Measurements from ENCODE around the gene APOE. TPM values are rescaled to one million over a fixed set of nuclear protein-coding genes. Genes with fewer than 3 reads are reported as not detected.

The APOE gene
- total and polyA plus RNA-seq, 2 of the 13 experiments (the other 11 are each of a cell fraction or from before 2014, with no cell fraction given) = 1,328 to 1,470 TPM

GRCh38 chr19:44903602-44904425 is 1.8 kb upstream of the APOE start (continued):
- no peak for TF ChIP-seq LRRFIP1 (CRISPR knock-in tag; conservative IDR thresholded peaks at IDR 0.05)
- TF ChIP-seq MIER2 (CRISPR knock-in tag; IDR thresholded peaks at IDR 0.05) = 0 out of 2 replicates have a peak, but pooled peaks have one; percentile 9
- TF ChIP-seq SP5 (CRISPR knock-in tag; IDR thresholded peaks at IDR 0.05; ENCODE audit: borderline replicate concordance, low read depth) = peak; percentile 56; the same call in 1 of the 2 replicates
- TF ChIP-seq BRD4 (CRISPR knock-in tag; IDR thresholded peaks at IDR 0.05) = 0 out of 2 replicates have a peak, but pooled peaks have one; percentile 31
- peak; percentile 48 for TF ChIP-seq FOXP4 (CRISPR knock-in tag; IDR thresholded peaks at IDR 0.05)
- TF ChIP-seq SNAPC2 (CRISPR knock-in tag; IDR thresholded peaks at IDR 0.05) = peak; percentile 47; the same call in 1 of the 2 replicates
- peak; percentile 20 for TF ChIP-seq TFDP2 (CRISPR knock-in tag; IDR thresholded peaks at IDR 0.05)
- TF ChIP-seq ZNF703 (CRISPR knock-in tag; IDR thresholded peaks at IDR 0.05; ENCODE audit: borderline replicate concordance) = peak; percentile 88; the same call in 1 of the 2 replicates
- peak; percentile 43; the same call in 1 of the 2 replicates for TF ChIP-seq SALL2 (CRISPR knock-in tag; IDR thresholded peaks at IDR 0.05)
- peak; percentile 66 for TF ChIP-seq ZBTB26 (CRISPR knock-in tag; IDR thresholded peaks at IDR 0.05; ENCODE audit: borderline replicate concordance)
- TF ChIP-seq ZNF749 (CRISPR knock-in tag; IDR thresholded peaks at IDR 0.05; ENCODE audit: borderline replicate concordance) = no peak
- 0 out of 2 replicates have a peak, but pooled peaks have one; percentile 56 for TF ChIP-seq MAZ (IDR thresholded peaks at IDR 0.05; ENCODE audit: borderline replicate concordance, low read depth, low read length)
- TF ChIP-seq MAZ (CRISPR knock-in tag; IDR thresholded peaks at IDR 0.05; ENCODE audit: low read depth) = peak; percentile 74
- TF ChIP-seq MATR3 (CRISPR knock-in tag; IDR thresholded peaks at IDR 0.05) = no peak
- peak; percentile 69 for TF ChIP-seq ZNF784 (CRISPR knock-in tag; IDR thresholded peaks at IDR 0.05; ENCODE audit: borderline replicate concordance)
- no peak for TF ChIP-seq FOXM1 (CRISPR knock-in tag; IDR thresholded peaks at IDR 0.05)
- TF ChIP-seq SP1 (IDR thresholded peaks at IDR 0.05) = no peak
- TF ChIP-seq SP1 (CRISPR knock-in tag; IDR thresholded peaks at IDR 0.05) = peak; percentile 15
- 0 out of 2 replicates have a peak, but pooled peaks have one; percentile 27 for TF ChIP-seq SOX13 (IDR thresholded peaks at IDR 0.05)
- TF ChIP-seq SOX13 (CRISPR knock-in tag; conservative IDR thresholded peaks at IDR 0.05 in 1 of 2, IDR thresholded peaks at IDR 0.05 in 1 of 2) = peak in 1 of 2 experiments; percentile 65; a peak in 2 of 4 replicates
- TF ChIP-seq CHCHD3 (CRISPR knock-in tag; IDR thresholded peaks at IDR 0.05) = no peak

Measured in HepG2 (cell line).